ENCODE measurements around the gene SPDYA.

DNA sequence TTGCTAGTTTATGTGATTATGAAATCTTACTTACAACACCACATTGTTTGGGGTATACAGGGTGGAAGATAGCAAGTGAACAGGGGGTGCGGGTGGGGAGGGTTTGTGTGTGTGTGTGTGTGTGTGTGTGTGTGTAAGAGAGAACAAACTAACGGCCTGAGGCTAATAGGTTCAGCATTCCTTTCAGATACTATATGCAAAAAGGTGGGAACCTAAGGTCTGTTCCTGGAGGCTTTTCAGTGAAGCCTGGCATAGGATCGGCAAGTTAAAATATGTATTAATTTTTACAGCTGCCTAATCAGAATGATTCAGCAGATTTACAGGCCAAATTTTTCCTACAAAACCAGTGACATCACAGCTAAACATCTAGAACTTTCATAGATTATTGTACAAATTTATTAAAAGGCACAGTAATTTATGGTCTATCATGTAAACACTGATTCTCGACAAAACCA lies 7.6 kb upstream of the SPDYA start:
- TF ChIP-seq, protein P1, sequence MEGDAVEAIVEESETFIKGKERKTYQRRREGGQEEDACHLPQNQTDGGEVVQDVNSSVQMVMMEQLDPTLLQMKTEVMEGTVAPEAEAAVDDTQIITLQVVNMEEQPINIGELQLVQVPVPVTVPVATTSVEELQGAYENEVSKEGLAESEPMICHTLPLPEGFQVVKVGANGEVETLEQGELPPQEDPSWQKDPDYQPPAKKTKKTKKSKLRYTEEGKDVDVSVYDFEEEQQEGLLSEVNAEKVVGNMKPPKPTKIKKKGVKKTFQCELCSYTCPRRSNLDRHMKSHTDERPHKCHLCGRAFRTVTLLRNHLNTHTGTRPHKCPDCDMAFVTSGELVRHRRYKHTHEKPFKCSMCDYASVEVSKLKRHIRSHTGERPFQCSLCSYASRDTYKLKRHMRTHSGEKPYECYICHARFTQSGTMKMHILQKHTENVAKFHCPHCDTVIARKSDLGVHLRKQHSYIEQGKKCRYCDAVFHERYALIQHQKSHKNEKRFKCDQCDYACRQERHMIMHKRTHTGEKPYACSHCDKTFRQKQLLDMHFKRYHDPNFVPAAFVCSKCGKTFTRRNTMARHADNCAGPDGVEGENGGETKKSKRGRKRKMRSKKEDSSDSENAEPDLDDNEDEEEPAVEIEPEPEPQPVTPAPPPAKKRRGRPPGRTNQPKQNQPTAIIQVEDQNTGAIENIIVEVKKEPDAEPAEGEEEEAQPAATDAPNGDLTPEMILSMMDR (IDR thresholded peaks at IDR 0.05; ENCODE audit: low read length) = no peak
- TF ChIP-seq EZH2 (IDR thresholded peaks at IDR 0.05; ENCODE audit: borderline replicate concordance, low read length) = no peak
